SU-DHL-6 (cell line): Measurements from ENCODE around the gene CACNG8.

Experiments
- H2AFZ ChIP-seq: fragments of 200-600 bp; sonication (generic); 2 replicates; pipeline ENCODE4 v1.6.1; 2014; ENCODE audit warnings: low read depth, mild to moderate bottlenecking, moderate library complexity, mixed read lengths, antibody characterized with exemption, low read length; ENCODE audit not compliant: severe bottlenecking
- H3F3A ChIP-seq: fragments of 200-600 bp; shearing (Covaris generic); 2 replicates; pipeline ENCODE4 v1.6.0; 2016; ENCODE audit warnings: antibody characterized with exemption, mild to moderate bottlenecking; ENCODE audit not compliant: insufficient read depth
- H3K27ac ChIP-seq: fragments of 200-600 bp; sonication (generic); 2 replicates; pipeline ENCODE4 v1.5.1; 2016; ENCODE audit warnings: low read depth, mild to moderate bottlenecking, low read length, moderate library complexity, mixed read lengths
- H3K27me3 ChIP-seq: fragments of 200-600 bp; sonication (generic), shearing (Covaris generic); 2 replicates; pipeline ENCODE4 v1.6.0; 2014; ENCODE audit warnings: mild to moderate bottlenecking, low read length
- H3K36me3 ChIP-seq: fragments of 200-600 bp; sonication (generic); 2 replicates; pipeline ENCODE4 v1.6.1; 2014; ENCODE audit warnings: mild to moderate bottlenecking, low read length, mixed read lengths
- H3K4me2 ChIP-seq: fragments of 300-600, 200-600 bp; shearing (Covaris generic), sonication (generic); 2 replicates; pipeline ENCODE4 v1.6.0; 2014; ENCODE audit warnings: low read length, low read depth, mild to moderate bottlenecking; ENCODE audit not compliant: poor library complexity, severe bottlenecking
- H3K4me3 ChIP-seq: fragments of 200-600 bp; sonication (generic); 2 replicates; pipeline ENCODE4 v1.5.1; 2014; ENCODE audit warnings: antibody characterized with exemption, low read length, mild to moderate bottlenecking, mixed read lengths; ENCODE audit not compliant: insufficient read depth, poor library complexity, severe bottlenecking
- H3K79me2 ChIP-seq: fragments of 200-600 bp; sonication (generic); 2 replicates; pipeline ENCODE4 v1.6.1; 2014; ENCODE audit warnings: mild to moderate bottlenecking, low read length, moderate library complexity; ENCODE audit not compliant: insufficient read depth
- H3K9ac ChIP-seq: fragments of 200-600 bp; sonication (generic); 2 replicates; pipeline ENCODE4 v1.7.0; 2014; ENCODE audit warnings: mild to moderate bottlenecking, low read length
- H3K9me2 ChIP-seq: fragments of 200-600 bp; sonication (generic); replicated peaks from 2 replicates; pipeline ENCODE4 v1.6.1; 2014; ENCODE audit warnings: low read length; ENCODE audit not compliant: insufficient read depth
- H3K9me3 ChIP-seq: fragments of 200-600 bp; sonication (generic); 2 replicates; pipeline ENCODE4 v1.6.1; 2014; ENCODE audit warnings: low read length, mixed read lengths; ENCODE audit not compliant: insufficient read depth
- H4K20me1 ChIP-seq: fragments of 200-600 bp; sonication (generic); 2 replicates; pipeline ENCODE4 v1.6.1; 2014; ENCODE audit warnings: low read depth, mild to moderate bottlenecking, antibody characterized with exemption, low read length, moderate library complexity, mixed read lengths
- CTCF ChIP-seq: fragments of 200-600 bp; sonication (generic); IDR thresholded peaks from one replicate; pipeline ENCODE4 v1.5.1; 2017; ENCODE audit warnings: antibody characterized with exemption, mild to moderate bottlenecking, low read length, moderate library complexity; ENCODE audit not compliant: insufficient read depth, poor library complexity, severe bottlenecking
- EZH2phosphoT487 ChIP-seq: fragments of 200-600 bp; sonication (generic), shearing (Covaris generic); conservative IDR thresholded peaks from 2 replicates; pipeline ENCODE4 v1.6.1; 2018; ENCODE audit warnings: mild to moderate bottlenecking, antibody characterized with exemption, low read length, moderate library complexity, mixed read lengths

The CACNG8 gene

GRCh38 chr19:53942001-53942786, 20.5 kb upstream of the CACNG8 start:
- no peak overlapping the region for H3K4me3 ChIP-seq
- H2AFZ ChIP-seq = no peak overlapping the region
- H3K27me3 ChIP-seq = no peaks in the 10 kb centered on the region

GRCh38 chr19:53944416-53944815, 18.3 kb upstream of the CACNG8 start:
- no peaks in the 10 kb centered on the region for H3K36me3 ChIP-seq
- TF ChIP-seq CTCF (no peak), EZH2phosphoT487 (no peak)
- H3K79me2 ChIP-seq = no peaks in the 10 kb centered on the region
- H3K4me2 ChIP-seq = no peak overlapping the region
- H3K27me3 ChIP-seq = no peaks in the 10 kb centered on the region
- no peak overlapping the region for H3K27ac ChIP-seq
- H2AFZ ChIP-seq = no peak overlapping the region
- no peaks in the 10 kb centered on the region for H3K9me2 ChIP-seq
- no peak overlapping the region for H3K9ac ChIP-seq
- no peaks in the 10 kb centered on the region for H3F3A ChIP-seq
- H4K20me1 ChIP-seq = no peaks in the 10 kb centered on the region
- H3K9me3 ChIP-seq = no peaks in the 10 kb centered on the region
- no peak overlapping the region for H3K4me3 ChIP-seq

More at GRCh38 chr19:53942001-53942786, 20.5 kb upstream of the CACNG8 start:
- Histone ChIP-seq H3F3A (no peaks in the 10 kb centered on the region), H3K27ac (no peak overlapping the region), H3K9ac (no peak overlapping the region), H3K79me2 (no peaks in the 10 kb centered on the region), H3K36me3 (no peaks in the 10 kb centered on the region), H3K9me3 (no peaks in the 10 kb centered on the region), H4K20me1 (no peaks in the 10 kb centered on the region), H3K4me2 (no peak overlapping the region), H3K9me2 (no peaks in the 10 kb centered on the region)
- TF ChIP-seq EZH2phosphoT487 = no peak
- TF ChIP-seq CTCF = no peak

- Histone ChIP-seq H3K27ac (no peak overlapping the region), H4K20me1 (no peaks in the 10 kb centered on the region), H2AFZ (no peak overlapping the region), H3F3A (no peaks in the 10 kb centered on the region), H3K9me3 (no peaks in the 10 kb centered on the region), H3K4me2 (no peak overlapping the region), H3K9ac (no peak overlapping the region), H3K27me3 (no peaks in the 10 kb centered on the region), H3K36me3 (no peaks in the 10 kb centered on the region), H3K9me2 (no peaks in the 10 kb centered on the region), H3K4me3 (no peak overlapping the region), H3K79me2 (no peaks in the 10 kb centered on the region)
- TF ChIP-seq CTCF = no peak
- no peak for TF ChIP-seq EZH2phosphoT487
Measured at GRCh38 chr19:53944933-53945332, 17.8 kb upstream of the CACNG8 start.
